Liver (tissue), 9 donors: ENCODE measurements around the gene PTER. TPM values are rescaled to one million over a fixed set of nuclear protein-coding genes. Genes with fewer than 3 reads are reported as not detected.

Experiments
- DNase-seq: peaks from one replicate; pipeline ENCODE4 v3.0.0-alpha.2; 2017; ENCODE audit warnings: low spot score
- H3K27ac ChIP-seq, 2 donors: one replicate each; pipeline ENCODE4 v1.7.0; 2013; ENCODE audit warnings: inconsistent platforms in 2 of 2, low read length in 2 of 2, control low read depth in 1 of 2, low read depth in 1 of 2, mild to moderate bottlenecking in 1 of 2
- H3K27me3 ChIP-seq, 4 donors: one replicate each; pipeline versions ENCODE4 v1.6.1 to v1.7.0; 2013; ENCODE audit warnings: low read length in 3 of 4, inconsistent platforms in 1 of 4, mild to moderate bottlenecking in 1 of 4, moderate library complexity in 1 of 4; ENCODE audit not compliant: control insufficient read depth in 4 of 4, insufficient read depth in 4 of 4
- H3K36me3 ChIP-seq, 4 donors: one replicate each; pipeline versions ENCODE4 v1.6.1 to v1.7.0; 2013; ENCODE audit warnings: low read length in 3 of 4, mild to moderate bottlenecking in 3 of 4, low read depth in 1 of 4, moderate library complexity in 1 of 4; ENCODE audit not compliant: control insufficient read depth in 4 of 4, insufficient read depth in 3 of 4
- H3K4me1 ChIP-seq, 4 donors: one replicate each; pipeline versions ENCODE4 v1.6.1 to v1.7.0; 2013; ENCODE audit warnings: low read length in 3 of 4, mild to moderate bottlenecking in 3 of 4, moderate library complexity in 1 of 4; ENCODE audit not compliant: control insufficient read depth in 4 of 4, insufficient read depth in 4 of 4
- H3K4me3 ChIP-seq, 3 donors: one replicate each; pipeline versions ENCODE4 v1.6.1 to v1.7.0; 2013; ENCODE audit warnings: low read length in 3 of 3, control low read depth in 1 of 3, low read depth in 1 of 3, mild to moderate bottlenecking in 1 of 3
- H3K9ac ChIP-seq, 2 donors: one replicate each; pipeline ENCODE4 v1.7.0; 2013; ENCODE audit warnings: low read length in 2 of 2, mild to moderate bottlenecking in 2 of 2, moderate library complexity in 2 of 2, control low read depth in 1 of 2, low read depth in 1 of 2
- H3K9me3 ChIP-seq, 4 donors: one replicate each; pipeline versions ENCODE4 v1.6.1 to v1.7.0; 2013; ENCODE audit warnings: low read length in 3 of 4; ENCODE audit not compliant: control insufficient read depth in 4 of 4
- ATF3 ChIP-seq: IDR thresholded peaks from 2 replicates; pipeline ENCODE4 v1.6.1; 2016; ENCODE audit warnings: antibody characterized with exemption
- CTCF ChIP-seq: fragments of 150-350 bp; IDR thresholded peaks from 2 replicates; pipeline ENCODE4 v1.5.1; 2017; ENCODE audit warnings: improper control_type of control experiment, low read depth, low read length; ENCODE audit not compliant: missing input control
- EGR1 ChIP-seq, 2 donors: IDR thresholded peaks; 2 replicates each; pipeline ENCODE4 v1.6.1; 2016 to 2018; ENCODE audit warnings: antibody characterized with exemption in 2 of 2, low read depth in 2 of 2
- FOXA1 ChIP-seq: IDR thresholded peaks from 2 replicates; pipeline ENCODE4 v1.6.1; 2016; ENCODE audit warnings: antibody characterized with exemption
- FOXA2 ChIP-seq: IDR thresholded peaks from 2 replicates; pipeline ENCODE4 v1.6.1; 2016; ENCODE audit warnings: antibody characterized with exemption
- GABPA ChIP-seq, 2 donors: IDR thresholded peaks in 1 of 2; conservative IDR thresholded peaks in 1 of 2; 2 replicates each; pipeline ENCODE4 v1.6.1; 2016; ENCODE audit warnings: antibody characterized with exemption in 2 of 2, mild to moderate bottlenecking in 1 of 2, moderate library complexity in 1 of 2
- HNF4A ChIP-seq, 2 donors: conservative IDR thresholded peaks; 2 replicates each; pipeline ENCODE4 v1.6.1; 2016; ENCODE audit warnings: antibody characterized with exemption in 2 of 2, mild to moderate bottlenecking in 2 of 2
- HNF4G ChIP-seq: IDR thresholded peaks from 2 replicates; pipeline ENCODE4 v1.6.1; 2016; ENCODE audit warnings: antibody characterized with exemption
- JUND ChIP-seq, 2 donors: IDR thresholded peaks; 2 replicates each; pipeline ENCODE4 v1.6.1; 2016; ENCODE audit warnings: antibody characterized with exemption in 2 of 2
- MAX ChIP-seq: IDR thresholded peaks from 2 replicates; pipeline ENCODE4 v1.6.1; 2016; ENCODE audit warnings: antibody characterized with exemption
- NR2F2 ChIP-seq: IDR thresholded peaks from 2 replicates; pipeline ENCODE4 v1.6.1; 2016; ENCODE audit warnings: antibody characterized with exemption
- RAD21 ChIP-seq, 2 donors: IDR thresholded peaks; 2 replicates each; pipeline ENCODE4 v1.6.1; 2016; ENCODE audit warnings: antibody characterized with exemption in 2 of 2, mild to moderate bottlenecking in 2 of 2
- REST ChIP-seq: IDR thresholded peaks from 2 replicates; pipeline ENCODE4 v1.6.1; 2016; ENCODE audit warnings: antibody characterized with exemption, mild to moderate bottlenecking
- RXRA ChIP-seq, 2 donors: IDR thresholded peaks; 2 replicates each; pipeline ENCODE4 v1.6.1; 2017 to 2018; ENCODE audit warnings: antibody characterized with exemption in 2 of 2, mild to moderate bottlenecking in 1 of 2
- SP1 ChIP-seq: IDR thresholded peaks from 2 replicates; pipeline ENCODE4 v1.6.1; 2018; ENCODE audit warnings: antibody characterized with exemption, mild to moderate bottlenecking
- TAF1 ChIP-seq: conservative IDR thresholded peaks from 2 replicates; pipeline ENCODE4 v1.6.1; 2016; ENCODE audit warnings: antibody characterized with exemption, mild to moderate bottlenecking
- YY1 ChIP-seq: IDR thresholded peaks from 2 replicates; pipeline ENCODE4 v1.6.1; 2016; ENCODE audit warnings: antibody characterized with exemption, mild to moderate bottlenecking
- ZBTB33 ChIP-seq: IDR thresholded peaks from 2 replicates; pipeline ENCODE4 v1.6.1; 2016; ENCODE audit warnings: antibody characterized with exemption
- WGBS: extraction: QIAGEN DNeasy Blood & Tissue Kit; methylation state at CpG from one replicate; pipeline ENCODE4 v1.1.7; 2013; 5-methylcytosine and 5-hydroxymethylcytosine counted together
- polyA plus RNA-seq, 2 donors: library from polyadenylated mRNA; stranded (reverse) in 1 of 2; unstranded in 1 of 2; fragments of 200-250 nt in 1 of 2; fragments of >200 nt in 1 of 2; fragmentation: Nextera tagmentation in 1 of 2; extraction: Ambion mirVana in 1 of 2; gene quantifications; one replicate each; pipeline versions ENCODE4 v1.2.1 to v1.2.3, GENCODE V29; 2013 to 2015
- total RNA-seq, 2 donors: library from RNA; depleted of rRNA; stranded (reverse); fragments of >200 nt; gene quantifications; one replicate each; pipeline ENCODE4 v1.2.3, GENCODE V29; 2014
- donor health status: healthy.
- donor health status: healthy.
- donor health status: healthy.
- donor health status: healthy.
- donor health status: healthy.

Gene PTER
- total and polyA plus RNA-seq, 4 donors = 4.4 to 15.7 (median 8.9) TPM

DNA sequence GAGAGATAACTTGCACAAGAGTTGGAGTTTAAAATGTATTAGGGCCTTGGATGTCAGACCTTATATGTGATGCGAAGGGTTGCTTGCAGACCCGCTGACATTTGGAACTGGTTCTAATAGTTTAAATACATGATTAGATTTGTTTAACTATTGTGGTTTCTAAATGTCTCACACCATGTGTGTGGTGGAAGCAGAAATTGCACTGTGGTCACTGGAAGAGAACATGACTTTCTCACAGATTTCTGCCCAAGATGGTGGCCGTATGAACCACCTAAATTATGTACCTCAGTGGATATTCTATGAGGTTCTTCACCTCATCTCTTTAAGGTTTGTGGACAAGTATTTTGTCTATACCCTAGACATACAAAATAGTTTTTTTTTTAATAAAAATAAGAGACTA, 93.0 kb downstream of the PTER start:
- TF ChIP-seq HNF4A (conservative IDR thresholded peaks at IDR 0.05) = no peak
- TF ChIP-seq HNF4G = no peak
- TF ChIP-seq RXRA (IDR thresholded peaks at IDR 0.05) = no peak
- no peak for TF ChIP-seq TAF1
- no peak for TF ChIP-seq FOXA1
- TF ChIP-seq REST = no peak
- TF ChIP-seq GABPA (IDR thresholded peaks at IDR 0.05 in 1 of 2, conservative IDR thresholded peaks at IDR 0.05 in 1 of 2) = no peak
- no peak for TF ChIP-seq ZBTB33
- no peak for TF ChIP-seq NR2F2
- no peak for TF ChIP-seq EGR1 (IDR thresholded peaks at IDR 0.05; ENCODE audit: low read depth in 2 of 2)
- TF ChIP-seq CTCF = no peak
- no peak for TF ChIP-seq SP1
- no peak for TF ChIP-seq FOXA2
- TF ChIP-seq ATF3 = no peak
- TF ChIP-seq JUND (IDR thresholded peaks at IDR 0.05) = no peak
- no peak for TF ChIP-seq RAD21 (IDR thresholded peaks at IDR 0.05)
- no peak for TF ChIP-seq MAX
- TF ChIP-seq YY1 = no peak
- Histone ChIP-seq H3K9ac (no peak overlapping the region), H3K4me3 (no peak overlapping the region), H3K36me3 (no peaks in the 10 kb centered on the region), H3K27ac (no peak overlapping the region), H3K4me1 (no peaks in the 10 kb centered on the region), H3K9me3 (no peaks in the 10 kb centered on the region), H3K27me3 (no peaks in the 10 kb centered on the region)
- WGBS = 80% methylated on average over 3 of the region's 3 CpGs
- DNase-seq = no peak
